ENCODE results near the gene HOXB3. TPM values are rescaled to one million over a fixed set of nuclear protein-coding genes. Genes with fewer than 3 reads are reported as not detected.
A peak's percentile ranks its signal among the peaks of the same experiment; 100 is the strongest.

HOXB3 gene
- total and polyA plus RNA-seq, 4 donors, result 23.8 to 162 (median 94.8) TPM

GRCh38 chr17:48530887-48531272, 59.2 kb downstream of the HOXB3 start, which contains the start of gene HOXB1:
TSS of gene HOXB1 (minus strand) at chr17:48531011. CDS start at chr17:48530904, 107 bp downstream.
- Histone ChIP-seq H3K27me3 (ENCODE audit: control insufficient read depth, insufficient read depth, low read length) (peaks cover 9% of the 10 kb centered on the region), H3K4me3 (ENCODE audit: low read depth, low read length) (no peak within 1 kb of the TSS), H3K36me3 (ENCODE audit: control insufficient read depth, insufficient read depth, low read length) (peaks cover 4% of the 10 kb centered on the region), H3K27ac (ENCODE audit: low read depth, low read length) (no peak within 1 kb of the TSS), H3K9me3 (ENCODE audit: control insufficient read depth, insufficient read depth, low read length) (no peaks in the 10 kb centered on the region), H3K4me1 (ENCODE audit: control insufficient read depth, insufficient read depth, low read length) (peaks cover 16% of the 10 kb centered on the region)
- whole genome bisulfite sequencing (ENCODE audit: insufficient coverage), result 34% methylated on average over 8 of the region's 15 CpGs
- DNase-seq (ENCODE audit: low read depth in 4 of 6, low spot score in 6 of 6), result no peak

- Histone ChIP-seq H3K4me3 (ENCODE audit: low read depth, low read length) (no peak overlapping the region), H3K9me3 (ENCODE audit: control insufficient read depth, insufficient read depth, low read length) (no peaks in the 10 kb centered on the region), H3K27me3 (ENCODE audit: control insufficient read depth, insufficient read depth, low read length) (peaks cover 9% of the 10 kb centered on the region), H3K36me3 (ENCODE audit: control insufficient read depth, insufficient read depth, low read length) (peaks cover 4% of the 10 kb centered on the region), H3K4me1 (ENCODE audit: control insufficient read depth, insufficient read depth, low read length) (peaks cover 16% of the 10 kb centered on the region), H3K27ac (ENCODE audit: low read depth, low read length) (no peak overlapping the region)
- WGBS (ENCODE audit: insufficient coverage), result 57% methylated on average over 37 of the region's 37 CpGs
- DNase-seq (ENCODE audit: low read depth in 4 of 6, low spot score in 6 of 6), result no peak
Measured at GRCh38 chr17:48530208-48530886, 59.7 kb downstream of the HOXB3 start.

GRCh38 chr17:48529683-48530009, 60.4 kb downstream of the HOXB3 start:
- H3K9me3 ChIP-seq (ENCODE audit: control insufficient read depth, insufficient read depth, low read length), result no peaks in the 10 kb centered on the region
- H3K36me3 ChIP-seq (ENCODE audit: control insufficient read depth, insufficient read depth, low read length), result peaks cover 4% of the 10 kb centered on the region
- DNase-seq (ENCODE audit: low read depth in 4 of 6, low spot score in 6 of 6), result no peak
- H3K27ac ChIP-seq (ENCODE audit: low read depth, low read length), result no peak overlapping the region
- no peak overlapping the region for H3K4me3 ChIP-seq (ENCODE audit: low read depth, low read length)
- H3K4me1 ChIP-seq (ENCODE audit: control insufficient read depth, insufficient read depth, low read length), result peaks cover 16% of the 10 kb centered on the region
- peaks cover 9% of the 10 kb centered on the region for H3K27me3 ChIP-seq (ENCODE audit: control insufficient read depth, insufficient read depth, low read length)
- 82% methylated on average over 11 of the region's 11 CpGs for WGBS (ENCODE audit: insufficient coverage)

GRCh38 chr17:48528936-48529682, 60.9 kb downstream of the HOXB3 start:
- H3K4me3 ChIP-seq (ENCODE audit: low read depth, low read length), result no peak overlapping the region
- H3K36me3 ChIP-seq (ENCODE audit: control insufficient read depth, insufficient read depth, low read length), result peaks cover 4% of the 10 kb centered on the region
- no peaks in the 10 kb centered on the region for H3K9me3 ChIP-seq (ENCODE audit: control insufficient read depth, insufficient read depth, low read length)
- no peak overlapping the region for H3K27ac ChIP-seq (ENCODE audit: low read depth, low read length)
- peaks cover 16% of the 10 kb centered on the region for H3K4me1 ChIP-seq (ENCODE audit: control insufficient read depth, insufficient read depth, low read length)
- peaks cover 9% of the 10 kb centered on the region for H3K27me3 ChIP-seq (ENCODE audit: control insufficient read depth, insufficient read depth, low read length)
- 70% methylated on average over 9 of the region's 11 CpGs for WGBS (ENCODE audit: insufficient coverage)
- DNase-seq (ENCODE audit: low read depth in 4 of 6, low spot score in 6 of 6), result no peak

- Histone ChIP-seq H3K27ac (ENCODE audit: low read depth, low read length) (no peak overlapping the region), H3K9me3 (ENCODE audit: control insufficient read depth, insufficient read depth, low read length) (no peaks in the 10 kb centered on the region), H3K27me3 (ENCODE audit: control insufficient read depth, insufficient read depth, low read length) (peaks cover 9% of the 10 kb centered on the region), H3K4me1 (ENCODE audit: control insufficient read depth, insufficient read depth, low read length) (peaks cover 16% of the 10 kb centered on the region), H3K36me3 (ENCODE audit: control insufficient read depth, insufficient read depth, low read length) (peaks cover 4% of the 10 kb centered on the region), H3K4me3 (ENCODE audit: low read depth, low read length) (no peak overlapping the region)
- WGBS (ENCODE audit: insufficient coverage), result 54% methylated on average over 5 of the region's 7 CpGs
- DNase-seq (ENCODE audit: low read depth in 4 of 6, low spot score in 6 of 6), result no peak
Measured at GRCh38 chr17:48528153-48528935, 61.7 kb downstream of the HOXB3 start.

GRCh38 chr17:48527547-48527932, 62.5 kb downstream of the HOXB3 start:
- Histone ChIP-seq H3K27ac (ENCODE audit: low read depth, low read length) (no peak overlapping the region), H3K36me3 (ENCODE audit: control insufficient read depth, insufficient read depth, low read length) (peaks cover 4% of the 10 kb centered on the region), H3K4me3 (ENCODE audit: low read depth, low read length) (no peak overlapping the region), H3K27me3 (ENCODE audit: control insufficient read depth, insufficient read depth, low read length) (peaks cover 9% of the 10 kb centered on the region), H3K4me1 (ENCODE audit: control insufficient read depth, insufficient read depth, low read length) (peaks cover 19% of the 10 kb centered on the region), H3K9me3 (ENCODE audit: control insufficient read depth, insufficient read depth, low read length) (no peaks in the 10 kb centered on the region)
- WGBS (ENCODE audit: insufficient coverage), result 74% methylated on average over 5 of the region's 14 CpGs
- DNase-seq (ENCODE audit: low read depth in 4 of 6, low spot score in 6 of 6), result no peak

- Histone ChIP-seq H3K27me3 (ENCODE audit: control insufficient read depth, insufficient read depth, low read length) (peaks cover 9% of the 10 kb centered on the region), H3K9me3 (ENCODE audit: control insufficient read depth, insufficient read depth, low read length) (no peaks in the 10 kb centered on the region), H3K4me1 (ENCODE audit: control insufficient read depth, insufficient read depth, low read length) (peaks cover 25% of the 10 kb centered on the region), H3K36me3 (ENCODE audit: control insufficient read depth, insufficient read depth, low read length) (peaks cover 4% of the 10 kb centered on the region), H3K4me3 (ENCODE audit: low read depth, low read length) (no peak overlapping the region), H3K27ac (ENCODE audit: low read depth, low read length) (no peak overlapping the region)
- 20% methylated on average over 47 of the region's 59 CpGs for WGBS (ENCODE audit: insufficient coverage)
- DNase-seq (ENCODE audit: low read depth in 4 of 6, low spot score in 6 of 6), result peak in 1 of 6 donors; percentile 60
Measured at GRCh38 chr17:48526608-48527546, 63.2 kb downstream of the HOXB3 start.

- no peak for DNase-seq (ENCODE audit: low read depth in 4 of 6, low spot score in 6 of 6)
- 73% methylated on average over 3 of the region's 6 CpGs for WGBS (ENCODE audit: insufficient coverage)
- H3K27me3 ChIP-seq (ENCODE audit: control insufficient read depth, insufficient read depth, low read length), result peaks cover 9% of the 10 kb centered on the region
Measured at GRCh38 chr17:48523010-48523409, 67.0 kb downstream of the HOXB3 start.

More at GRCh38 chr17:48523010-48523409, 67.0 kb downstream of the HOXB3 start:
- H3K27ac ChIP-seq (ENCODE audit: low read depth, low read length), result peak overlapping the region; percentile 70
- no peaks in the 10 kb centered on the region for H3K9me3 ChIP-seq (ENCODE audit: control insufficient read depth, insufficient read depth, low read length)
- peaks cover 17% of the 10 kb centered on the region for H3K4me1 ChIP-seq (ENCODE audit: control insufficient read depth, insufficient read depth, low read length)
- H3K4me3 ChIP-seq (ENCODE audit: low read depth, low read length), result no peak overlapping the region
- no peaks in the 10 kb centered on the region for H3K36me3 ChIP-seq (ENCODE audit: control insufficient read depth, insufficient read depth, low read length)
